GM10248 (cell line): Measurements from ENCODE around the gene SURF2.
"Not testable (repeated sequence)": the region's sequence is repeated elsewhere in the genome, so short reads cannot be mapped to it uniquely, and the experiment has no call there.

ENCODE experiments used
- CTCF ChIA-PET: fragments of 300-600 bp; sonication (Branson Sonifier 250); formaldehyde crosslinking; extraction: SDS; loops from one replicate; lab custom pipeline; 2021; ENCODE audit warnings: antibody characterized with exemption; lab: Yijun Ruan, JAX
- POLR2A ChIA-PET: fragments of 350-650 bp; sonication (Branson Sonifier 250); formaldehyde crosslinking; extraction: SDS; loops from one replicate; lab custom pipeline; 2020; ENCODE audit warnings: antibody characterized with exemption; lab: Yijun Ruan, JAX
- DNase-seq: peaks from one replicate; pipeline ENCODE4 v3.0.0; 2012; ENCODE audit errors: extremely low spot score
- TF ChIP-seq, protein P1 (sequence below): IDR thresholded peaks from 2 replicates; pipeline ENCODE4 v1.5.1; 2012; ENCODE audit warnings: mild to moderate bottlenecking, low read depth; ENCODE audit errors: extremely low read depth, missing control alignments, control extremely low read depth

The SURF2 gene

DNA sequence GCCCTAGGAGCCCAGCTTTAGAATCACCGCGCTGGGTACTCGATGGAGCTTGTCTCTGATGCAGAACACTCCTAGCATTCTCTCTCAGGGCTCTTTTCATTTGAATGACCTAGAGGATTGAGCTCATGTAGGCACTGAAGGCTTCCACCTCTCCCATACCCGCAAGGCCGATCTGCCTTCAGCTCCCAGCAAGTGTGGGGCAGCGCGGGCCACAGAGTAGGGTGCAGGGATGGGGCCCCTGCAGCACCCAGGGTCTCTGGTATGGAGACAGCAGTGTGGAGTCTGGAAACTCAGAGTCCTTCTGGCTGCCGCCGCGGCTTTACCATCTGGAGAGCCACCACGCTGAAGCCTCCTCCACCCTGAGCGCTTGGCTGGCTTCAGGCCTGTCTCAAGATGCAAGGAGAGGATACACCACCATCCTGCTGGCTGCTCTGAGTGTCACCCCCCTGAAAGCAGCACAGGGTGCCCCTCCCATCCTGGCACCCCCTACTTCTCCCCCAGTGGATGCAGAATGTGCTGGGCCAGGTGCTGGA is 32.7 kb downstream of the SURF2 start:
- POLR2A ChIA-PET = no interaction called here
- CTCF ChIA-PET = interaction anchor here (0.9 kb wide), 1 partner anchor 12 kb away, joined by 3 read pairs; no protein-coding TSS in a partner anchor
- DNase-seq = no peak
- TF ChIP-seq, protein P1, sequence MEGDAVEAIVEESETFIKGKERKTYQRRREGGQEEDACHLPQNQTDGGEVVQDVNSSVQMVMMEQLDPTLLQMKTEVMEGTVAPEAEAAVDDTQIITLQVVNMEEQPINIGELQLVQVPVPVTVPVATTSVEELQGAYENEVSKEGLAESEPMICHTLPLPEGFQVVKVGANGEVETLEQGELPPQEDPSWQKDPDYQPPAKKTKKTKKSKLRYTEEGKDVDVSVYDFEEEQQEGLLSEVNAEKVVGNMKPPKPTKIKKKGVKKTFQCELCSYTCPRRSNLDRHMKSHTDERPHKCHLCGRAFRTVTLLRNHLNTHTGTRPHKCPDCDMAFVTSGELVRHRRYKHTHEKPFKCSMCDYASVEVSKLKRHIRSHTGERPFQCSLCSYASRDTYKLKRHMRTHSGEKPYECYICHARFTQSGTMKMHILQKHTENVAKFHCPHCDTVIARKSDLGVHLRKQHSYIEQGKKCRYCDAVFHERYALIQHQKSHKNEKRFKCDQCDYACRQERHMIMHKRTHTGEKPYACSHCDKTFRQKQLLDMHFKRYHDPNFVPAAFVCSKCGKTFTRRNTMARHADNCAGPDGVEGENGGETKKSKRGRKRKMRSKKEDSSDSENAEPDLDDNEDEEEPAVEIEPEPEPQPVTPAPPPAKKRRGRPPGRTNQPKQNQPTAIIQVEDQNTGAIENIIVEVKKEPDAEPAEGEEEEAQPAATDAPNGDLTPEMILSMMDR = no peak

DNA sequence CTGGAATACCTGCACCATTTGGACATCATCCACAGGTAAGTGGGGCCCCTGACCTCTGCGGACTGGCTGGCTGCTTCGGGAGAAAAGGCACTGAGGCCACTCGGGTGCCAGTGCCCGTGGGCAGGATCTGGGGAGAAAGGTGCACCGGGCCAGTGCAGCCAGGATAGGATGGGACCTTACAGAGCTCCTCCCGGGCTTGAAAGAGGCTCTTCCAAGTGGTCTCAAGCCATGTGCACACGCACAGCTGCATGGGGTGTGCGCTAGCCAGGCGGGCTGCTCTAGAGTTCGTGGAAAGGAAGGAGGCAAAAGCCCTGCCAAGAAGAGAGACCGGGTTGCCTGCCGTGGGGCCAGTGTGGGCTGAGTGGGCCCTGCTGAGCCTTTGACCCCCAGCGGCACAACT is 33.2 kb downstream of the SURF2 start:
- POLR2A ChIA-PET = no interaction called here
- TF ChIP-seq, protein P1 = no peak
- CTCF ChIA-PET = no interaction called here
- DNase-seq = no peak

DNA sequence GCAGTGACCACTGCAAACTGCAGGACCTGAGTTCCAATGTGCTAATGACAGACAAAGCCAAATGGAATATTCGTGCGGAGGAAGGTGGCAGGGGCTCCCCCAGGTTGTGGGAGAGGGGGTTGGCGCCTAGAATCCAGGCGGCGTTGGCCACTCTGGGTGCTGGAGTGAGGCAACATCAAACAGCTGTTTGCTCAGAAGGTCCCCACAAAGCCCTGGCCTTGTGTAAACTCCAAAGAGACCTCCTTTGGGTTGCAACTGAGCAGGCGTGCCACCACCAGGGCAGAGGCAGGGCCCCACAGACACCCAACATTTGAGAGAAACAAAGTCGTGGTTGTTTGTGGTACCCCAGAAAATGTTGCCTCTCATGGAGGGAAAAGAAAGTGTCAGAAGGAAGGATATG is 34.4 kb downstream of the SURF2 start:
- CTCF ChIA-PET = no interaction called here
- POLR2A ChIA-PET = no interaction called here
- TF ChIP-seq, protein P1 = no peak
- DNase-seq = no peak

DNA sequence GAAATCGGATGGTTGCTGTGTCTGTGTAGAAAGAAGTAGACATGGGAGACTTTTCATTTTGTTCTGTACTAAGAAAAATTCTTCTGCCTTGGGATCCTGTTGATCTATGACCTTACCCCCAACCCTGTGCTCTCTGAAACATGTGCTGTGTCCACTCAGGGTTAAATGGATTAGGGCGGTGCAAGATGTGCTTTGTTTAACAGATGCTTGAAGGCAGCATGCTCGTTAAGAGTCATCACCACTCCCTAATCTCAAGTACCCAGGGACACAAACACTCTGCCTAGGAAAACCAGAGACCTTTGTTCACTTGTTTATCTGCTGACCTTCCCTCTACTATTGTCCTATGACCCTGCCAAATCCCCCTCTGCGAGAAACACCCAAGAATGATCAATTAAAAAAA is 35.1 kb downstream of the SURF2 start:
- DNase-seq, POLR2A ChIA-PET, CTCF ChIA-PET: not testable (repeated sequence)

DNA sequence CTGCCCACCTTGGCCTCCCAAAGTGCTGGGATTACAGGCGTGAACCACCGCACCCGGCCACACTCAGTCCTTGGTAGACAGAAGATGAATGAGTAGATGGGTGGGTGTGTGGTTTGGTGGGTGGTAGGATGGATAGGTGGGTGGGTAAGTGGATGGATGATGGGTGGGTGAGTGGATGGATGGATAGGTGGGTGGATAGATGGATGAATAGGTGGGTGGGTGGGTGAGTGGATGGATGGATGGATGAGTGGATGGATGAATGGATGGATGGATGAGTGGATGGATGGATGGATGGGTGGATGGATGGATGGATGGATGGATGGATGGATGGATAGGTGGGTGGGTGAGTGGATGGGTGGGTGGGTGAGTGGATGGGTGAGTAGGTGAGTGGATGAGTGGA is 36.0 kb downstream of the SURF2 start:
- POLR2A ChIA-PET, DNase-seq, CTCF ChIA-PET: not testable (repeated sequence)

DNA sequence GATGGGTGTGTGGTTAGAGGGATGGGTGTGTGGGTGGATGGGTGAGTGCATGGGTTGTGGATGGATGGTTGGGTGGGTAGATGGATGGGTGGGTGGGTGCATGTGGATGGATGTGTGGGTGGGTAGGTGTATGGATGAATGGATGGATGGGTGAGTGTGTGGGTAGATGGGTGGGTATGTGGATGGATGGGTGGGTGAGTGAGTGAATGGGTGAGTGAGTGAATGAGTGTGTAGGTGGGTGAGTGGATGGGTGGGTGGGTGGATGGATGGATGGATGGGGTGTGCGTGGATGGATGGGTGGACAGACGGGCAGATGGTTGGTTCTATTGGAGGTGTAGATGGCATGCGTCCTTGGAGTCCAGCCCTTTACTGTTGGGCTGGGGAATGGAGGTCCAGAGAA is 37.0 kb downstream of the SURF2 start:
- ChIA-PET POLR2A (no interaction called here), CTCF (no interaction called here)
- DNase-seq = no peak
- TF ChIP-seq, protein P1 = no peak

DNA sequence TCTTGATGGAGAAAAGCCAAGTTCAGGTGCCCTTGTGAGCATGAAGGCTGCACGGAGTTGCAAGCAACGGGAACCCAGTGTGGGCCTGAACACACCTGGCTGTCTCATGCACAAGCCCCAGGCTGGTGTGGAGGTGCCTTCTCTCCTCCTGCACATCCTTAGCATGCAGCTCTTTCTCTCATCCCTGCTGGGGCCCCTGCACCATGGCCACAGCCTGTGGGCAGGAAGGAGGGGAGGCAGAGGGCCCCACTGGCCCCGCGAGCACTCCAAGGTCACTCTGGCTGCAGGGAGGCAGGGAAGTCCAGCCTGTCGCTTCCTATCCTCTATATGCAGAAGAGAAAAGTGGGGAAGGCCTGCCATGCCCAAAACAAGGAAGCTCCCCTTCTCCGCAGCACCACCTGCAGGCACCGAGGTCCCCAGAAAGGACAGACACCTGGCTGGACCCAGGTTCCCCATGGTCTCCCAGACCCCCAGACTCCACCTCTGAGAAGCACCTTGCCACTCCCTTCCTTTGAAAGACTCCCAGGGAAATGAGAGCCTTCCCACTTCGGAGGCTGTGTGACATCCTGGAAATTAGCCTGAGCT is 38.4 kb downstream of the SURF2 start:
- CTCF ChIA-PET = interaction anchor here (1.8 kb wide), 1 partner anchor 11 kb away, joined by 6 read pairs; no protein-coding TSS in a partner anchor
- DNase-seq = no peak
- POLR2A ChIA-PET = no interaction called here
- TF ChIP-seq, protein P1 = no peak
